IMR-90 (cell line): Measurements from ENCODE around the gene SNX2. TPM values are rescaled to one million over a fixed set of nuclear protein-coding genes. Genes with fewer than 3 reads are reported as not detected.

Source experiments
- ATAC-seq: fragments of 200-7000 bp; cut with Tn5 transposase; 2 replicates; pipeline ENCODE4 v1.9.1; 2020; ENCODE audit warnings: low read depth, mild to moderate bottlenecking, moderate library complexity
- BruUV-seq: library from RNA; stranded (reverse); fragments of 400-500 nt; replicated peaks from 2 replicates; lab custom pipeline; 2021; lab: Mats Ljungman, UMichigan
- CTCF ChIA-PET: fragments of 300-600 bp; formaldehyde crosslinking; extraction: SDS; loops from one replicate; lab custom pipeline; 2021; ENCODE audit warnings: antibody characterized with exemption; lab: Yijun Ruan, JAX
- POLR2A ChIA-PET: fragments of 300-600 bp; sonication (Branson Sonifier 250); formaldehyde crosslinking; loops from one replicate; lab custom pipeline; 2022; ENCODE audit warnings: antibody characterized with exemption; ENCODE audit not compliant: unreplicated experiment; lab: Charles Lee
- DNase-seq: peaks from one replicate; pipeline ENCODE4 v3.0.0; 2013
- H2AFZ ChIP-seq: replicated peaks from 2 replicates; pipeline ENCODE3; 2013; ENCODE audit warnings: low read length, mild to moderate bottlenecking; ENCODE audit not compliant: poor library complexity
- H2AK5ac ChIP-seq: 2 replicates; pipeline ENCODE4 v1.6.1; 2013; ENCODE audit warnings: low read depth, low read length, inconsistent platforms
- H2AK9ac ChIP-seq: replicated peaks from 2 replicates; pipeline ENCODE3; 2013; ENCODE audit warnings: mild to moderate bottlenecking, low read depth, low read length, moderate library complexity; ENCODE audit not compliant: poor library complexity
- H2BK120ac ChIP-seq: 2 replicates; pipeline ENCODE4 v1.6.1; 2013; ENCODE audit warnings: low read depth, low read length, inconsistent platforms
- H2BK15ac ChIP-seq: 3 replicates; pipeline ENCODE4 v1.6.1; 2013; ENCODE audit warnings: low read depth, low read length, inconsistent platforms
- H2BK20ac ChIP-seq: 2 replicates; pipeline ENCODE4 v1.6.1; 2013; ENCODE audit warnings: low read depth, mild to moderate bottlenecking, inconsistent platforms, low read length, moderate library complexity
- H2BK5ac ChIP-seq: 2 replicates; pipeline ENCODE4 v1.6.1; 2013; ENCODE audit warnings: mild to moderate bottlenecking, low read depth, low read length, inconsistent platforms; ENCODE audit not compliant: poor library complexity, severe bottlenecking
- H3K14ac ChIP-seq: replicated peaks from 2 replicates; pipeline ENCODE4 v1.6.1; 2013; ENCODE audit warnings: low read depth, low read length, inconsistent platforms
- H3K18ac ChIP-seq: 2 replicates; pipeline ENCODE4 v1.6.1; 2013; ENCODE audit warnings: low read depth, low read length, control low read depth
- H3K23ac ChIP-seq: 2 replicates; pipeline ENCODE4 v1.6.1; 2013; ENCODE audit warnings: low read depth, low read length, inconsistent platforms
- H3K27ac ChIP-seq: 2 replicates; pipeline ENCODE4 v1.5.1; 2013; ENCODE audit warnings: mild to moderate bottlenecking, control low read depth, low read length; ENCODE audit not compliant: insufficient read depth
- H3K27me3 ChIP-seq: 2 replicates; pipeline ENCODE4 v1.6.1; 2013; ENCODE audit warnings: low read length; ENCODE audit not compliant: control insufficient read depth, insufficient read depth
- H3K36me3 ChIP-seq: 2 replicates; pipeline ENCODE4 v1.6.1; 2013; ENCODE audit warnings: low read length, mixed read lengths; ENCODE audit not compliant: control insufficient read depth, insufficient read depth
- H3K4ac ChIP-seq: 2 replicates; pipeline ENCODE4 v1.6.1; 2013; ENCODE audit warnings: low read depth, low read length, inconsistent platforms
- H3K4me1 ChIP-seq: 2 replicates; pipeline ENCODE4 v1.6.1; 2013; ENCODE audit warnings: low read length, mixed read lengths; ENCODE audit not compliant: control insufficient read depth, insufficient read depth
- H3K4me2 ChIP-seq: 2 replicates; pipeline ENCODE4 v1.6.1; 2013; ENCODE audit warnings: low read depth, mild to moderate bottlenecking, control low read depth, low read length, moderate library complexity
- H3K4me3 ChIP-seq: 2 replicates; pipeline ENCODE4 v1.5.1; 2013; ENCODE audit warnings: low read depth, mild to moderate bottlenecking, control low read depth, low read length, moderate library complexity; ENCODE audit not compliant: insufficient read depth
- H3K56ac ChIP-seq: 2 replicates; pipeline ENCODE4 v1.6.1; 2013; ENCODE audit warnings: low read length, inconsistent platforms; ENCODE audit not compliant: insufficient read depth; ENCODE audit errors: extremely low read depth
- H3K79me1 ChIP-seq, 2 experiments: 2 replicates each; pipeline ENCODE4 v1.6.1; 2013; ENCODE audit warnings: low read length in 2 of 2, inconsistent platforms in 1 of 2, low read depth in 1 of 2
- H3K9ac ChIP-seq: 2 replicates; pipeline ENCODE4 v1.6.1; 2013; ENCODE audit warnings: low read depth, low read length, control low read depth
- H3K9me1 ChIP-seq: 2 replicates; pipeline ENCODE4 v1.6.1; 2013; ENCODE audit warnings: low read length, inconsistent platforms; ENCODE audit not compliant: insufficient read depth
- H3K9me3 ChIP-seq: 2 replicates; pipeline ENCODE4 v1.6.1; 2013; ENCODE audit warnings: low read length; ENCODE audit not compliant: control insufficient read depth, insufficient read depth
- H4K20me1 ChIP-seq: 2 replicates; pipeline ENCODE4 v1.6.1; 2013; ENCODE audit warnings: low read length, inconsistent platforms; ENCODE audit not compliant: insufficient read depth
- H4K5ac ChIP-seq: 2 replicates; pipeline ENCODE4 v1.6.1; 2013; ENCODE audit warnings: mild to moderate bottlenecking, low read depth, low read length, control low read depth
- H4K8ac ChIP-seq, 2 experiments: 2 replicates each; pipeline ENCODE4 v1.6.1; 2013; ENCODE audit warnings: low read depth in 2 of 2, low read length in 2 of 2, control low read depth in 1 of 2, inconsistent platforms in 1 of 2
- H4K91ac ChIP-seq: 2 replicates; pipeline ENCODE4 v1.6.1; 2013; ENCODE audit warnings: low read depth, low read length, inconsistent platforms; ENCODE audit not compliant: insufficient read depth
- RCOR1 ChIP-seq: IDR thresholded peaks from 2 replicates; pipeline ENCODE4 v1.6.1; 2012; ENCODE audit warnings: mild to moderate bottlenecking, low read length, improper control_type of control experiment; ENCODE audit not compliant: insufficient replicate concordance
- RFX5 ChIP-seq: IDR thresholded peaks from 2 replicates; pipeline ENCODE4 v1.8.0; 2012; ENCODE audit warnings: low read depth, mild to moderate bottlenecking, low read length, moderate library complexity
- WGBS, 2 experiments: methylation state at CpG; one replicate each; pipeline versions ENCODE4 v1.1.5 to v1.1.7; 2013; ENCODE audit warnings: missing lambda C conversion rate in 2 of 2; ENCODE audit not compliant: insufficient read length in 1 of 2; ENCODE audit errors: extremely low coverage in 2 of 2; 5-methylcytosine and 5-hydroxymethylcytosine counted together
- dilution Hi-C: fragments of 300-500 bp; cut with HindIII; formaldehyde crosslinking; loops from one replicate; pipeline ENCODE4 v1.14.3; 2018; ENCODE audit warnings: low sequenced_read_pairs; ENCODE audit not compliant: unreplicated experiment
- in situ Hi-C: fragments of 300-500 bp; cut with MboI; formaldehyde crosslinking; loops from 3 replicates; pipeline ENCODE4 v1.14.3; 2019; ENCODE audit warnings: low sequenced_read_pairs, inconsistent platforms, mixed read lengths
- intact Hi-C: fragments of 100-400 bp; cut with micrococcal nuclease; formaldehyde crosslinking; loops from 2 replicates; pipeline ENCODE4 v1.10.0; 2022
- polyA plus RNA-seq, 3 experiments: library from polyadenylated mRNA; depleted of rRNA; stranded (reverse); fragments of >200 nt; gene quantifications; 2 replicates each; pipeline ENCODE4 v1.2.3, GENCODE V29; 2012; ENCODE audit warnings: low replicate concordance in 1 of 3
- total RNA-seq: library from RNA; depleted of rRNA; stranded (reverse); fragments of >200 nt; gene quantifications from 2 replicates; pipeline ENCODE4 v1.2.3, GENCODE V29; 2012

Gene SNX2
- total and polyA plus RNA-seq, 2 of the 4 experiments (the other 2 are of a cell fraction) = 26.3 to 52.9 TPM

DNA sequence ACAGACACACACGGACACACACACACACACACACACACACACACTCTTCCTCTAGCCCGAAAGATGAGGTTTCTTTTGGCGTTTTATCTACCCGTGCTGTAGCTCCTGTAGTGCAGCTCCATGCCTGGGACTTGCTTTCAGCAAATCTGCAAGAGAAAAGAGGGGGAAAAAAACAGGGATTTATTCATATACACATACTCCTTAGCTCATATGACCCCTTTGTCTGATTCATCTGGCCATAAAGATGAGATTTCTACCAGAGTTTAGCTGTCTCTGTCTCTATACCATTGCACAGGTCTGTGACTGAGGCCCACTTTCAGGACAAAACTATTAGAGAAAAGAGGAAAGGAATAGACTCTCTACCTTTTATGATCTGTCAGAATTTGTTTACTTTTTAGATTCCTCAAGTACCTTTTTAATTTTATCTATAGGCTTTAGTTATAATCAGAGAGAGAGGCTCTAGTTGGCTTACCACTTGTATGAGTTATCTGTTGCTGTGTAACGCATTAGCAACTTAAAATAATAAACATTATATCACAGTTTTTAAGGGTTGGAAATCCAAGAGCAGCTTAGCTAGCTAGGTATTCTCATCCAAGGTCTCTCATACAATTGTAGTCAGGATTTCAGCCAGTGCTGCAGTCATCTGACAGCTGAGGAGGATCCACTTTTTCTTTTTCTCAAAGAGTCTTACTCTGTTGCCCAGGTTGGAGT lies 14.7 kb downstream of the SNX2 start:
- H3K4me3 ChIP-seq = no peak overlapping the region
- ChIA-PET CTCF (interaction anchor here (0.6 to 1.0 kb wide), 2 partner anchors 17 to 18 kb away, joined by 3 read pairs; no protein-coding TSS in a partner anchor), POLR2A (no interaction called here)
- in situ Hi-C loops = no loop called here
- H3K56ac ChIP-seq = no peak overlapping the region
- no peak overlapping the region for H2AK5ac ChIP-seq
- peak overlapping the region; percentile 49 for H2BK5ac ChIP-seq
- no peak overlapping the region for H3K9ac ChIP-seq
- peaks cover 6 to 36% of the 10 kb centered on the region in 2 experiments for H3K79me1 ChIP-seq
- peaks cover 24% of the 10 kb centered on the region for H4K20me1 ChIP-seq
- H2AK9ac ChIP-seq = no peak overlapping the region
- ATAC-seq = peak; percentile 79
- H3K9me3 ChIP-seq = peaks cover 2% of the 10 kb centered on the region; the same call in 1 of the 2 replicates
- H4K5ac ChIP-seq = no peak overlapping the region
- no peak overlapping the region for H3K4ac ChIP-seq
- no peak overlapping the region for H3K4me2 ChIP-seq
- WGBS, 2 experiments = no CpG with 5 or more reads among the region's 5 CpGs
- peak; percentile 57; the same call in 1 of the 2 replicates for TF ChIP-seq RFX5
- no peak for TF ChIP-seq RCOR1
- DNase-seq = peak; percentile 70
- H3K27ac ChIP-seq = no peak overlapping the region
- no peak overlapping the region for H3K18ac ChIP-seq
- no peaks in the 10 kb centered on the region for H3K27me3 ChIP-seq
- no peak overlapping the region for H4K91ac ChIP-seq
- H2BK120ac ChIP-seq = no peak overlapping the region
- no peak overlapping the region for H4K8ac ChIP-seq
- intact Hi-C loops = no loop called here
- H2AFZ ChIP-seq = no peak overlapping the region
- no peak overlapping the region for H2BK15ac ChIP-seq
- BruUV-seq = no TSS peak
- 0 out of 2 replicates have a peak, but pooled peaks cover 4% of the 10 kb centered on the region for H3K9me1 ChIP-seq
- 0 out of 2 replicates have a peak, but pooled peaks cover 2% of the 10 kb centered on the region for H3K36me3 ChIP-seq
- no peak overlapping the region for H3K23ac ChIP-seq
- peak overlapping the region; percentile 29; the same call in 1 of the 2 replicates for H3K14ac ChIP-seq
- peaks cover 2% of the 10 kb centered on the region for H3K4me1 ChIP-seq
- H2BK20ac ChIP-seq = no peak overlapping the region
- dilution Hi-C loops = no loop called here
